GM12878 (cell line): ENCODE results near the gene RCOR2. TPM values are rescaled to one million over a fixed set of nuclear protein-coding genes. Genes with fewer than 3 reads are reported as not detected.
"Not testable (repeated sequence)": the region's sequence is repeated elsewhere in the genome, so short reads cannot be mapped to it uniquely, and the experiment has no call there.

Experiments
- ATAC-seq: fragments of 200-7000 bp; cut with Tn5 transposase; 3 replicates; pipeline ENCODE4 v1.9.1; 2020; ENCODE audit warnings: mild to moderate bottlenecking, moderate library complexity
- BruUV-seq: library from RNA; stranded (reverse); fragments of 400-500 nt; replicated peaks from 2 replicates; lab custom pipeline; 2021; lab: Mats Ljungman, UMichigan
- CTCF ChIA-PET: fragments of 300-600 bp; sonication (Branson Sonifier 250); formaldehyde crosslinking; extraction: SDS; loops from one replicate; lab custom pipeline; 2021; ENCODE audit warnings: inconsistent platforms; lab: Yijun Ruan, JAX
- POLR2A ChIA-PET: fragments of 350-600 bp; formaldehyde crosslinking; extraction: SDS; loops from one replicate; lab custom pipeline; 2021; ENCODE audit warnings: inconsistent platforms; lab: Charles Lee
- RAD21 ChIA-PET: fragments of 300-600 bp; sonication (Branson Sonifier 250); formaldehyde crosslinking; loops from one replicate; lab custom pipeline; 2023; ENCODE audit warnings: antibody characterized with exemption; ENCODE audit not compliant: unreplicated experiment; lab: Charles Lee
- SMC1A ChIA-PET: fragments of 300-600 bp; sonication (Branson Sonifier 250); formaldehyde crosslinking; loops from one replicate; lab custom pipeline; 2023; ENCODE audit not compliant: unreplicated experiment, uncharacterized antibody; lab: Charles Lee
- DNase-seq: peaks from one replicate; pipeline ENCODE4 v3.0.0-alpha.2; 2011; ENCODE audit warnings: low read depth, low spot score
- FAIRE-seq: peaks from 3 replicates; lab custom pipeline; 2011; peaks lifted over from hg19 to GRCh38; lab: Jason Lieb, UNC
- H2AFZ ChIP-seq: 2 replicates; pipeline ENCODE4 v1.6.0; 2011; ENCODE audit warnings: low read depth, low read length, control low read depth; ENCODE audit not compliant: control insufficient read depth
- H3K27ac ChIP-seq: 2 replicates; pipeline ENCODE4 v1.5.1; 2011; ENCODE audit warnings: control low read depth; ENCODE audit not compliant: control insufficient read depth, insufficient read depth
- H3K27me3 ChIP-seq, 2 experiments: replicated peaks in 1 of 2; 2 replicates each; pipeline versions ENCODE4 v1.6.0 to v1.6.1; 2011; ENCODE audit warnings: low read length in 1 of 2; ENCODE audit not compliant: control insufficient read depth in 2 of 2, insufficient read depth in 2 of 2
- H3K36me3 ChIP-seq, 2 experiments: 2 replicates each; pipeline ENCODE4 v1.5.1; 2011; ENCODE audit warnings: low read length in 1 of 2; ENCODE audit not compliant: control insufficient read depth in 2 of 2, insufficient read depth in 2 of 2
- H3K4me1 ChIP-seq: 2 replicates; pipeline ENCODE4 v1.6.1; 2011; ENCODE audit warnings: mild to moderate bottlenecking, low read length, moderate library complexity, mixed read lengths; ENCODE audit not compliant: control insufficient read depth, insufficient read depth
- H3K4me2 ChIP-seq: 2 replicates; pipeline ENCODE4 v1.6.0; 2011; ENCODE audit warnings: control low read depth; ENCODE audit not compliant: control insufficient read depth, insufficient read depth
- H3K4me3 ChIP-seq: fragments of 200-600 bp; sonication (generic); 2 replicates; pipeline ENCODE4 v1.5.1; 2016
- H3K79me2 ChIP-seq: 2 replicates; pipeline ENCODE4 v1.6.0; 2011; ENCODE audit warnings: low read length; ENCODE audit not compliant: control insufficient read depth, insufficient read depth
- H3K9ac ChIP-seq: 2 replicates; pipeline ENCODE4 v1.8.0; 2011; ENCODE audit warnings: low read length, control low read depth, mixed read lengths; ENCODE audit not compliant: control insufficient read depth, insufficient read depth
- H3K9me3 ChIP-seq: replicated peaks from 3 replicates; pipeline ENCODE4 v1.5.1; 2011; ENCODE audit warnings: mild to moderate bottlenecking, low read length; ENCODE audit not compliant: control insufficient read depth, insufficient read depth
- H4K20me1 ChIP-seq: 2 replicates; pipeline ENCODE4 v1.6.0; 2011; ENCODE audit not compliant: control insufficient read depth, insufficient read depth
- ATF7 ChIP-seq: fragments of 450-650 bp; IDR thresholded peaks from 2 replicates; pipeline ENCODE4 v1.6.1; 2016; ENCODE audit warnings: low read depth, mild to moderate bottlenecking
- CEBPB ChIP-seq, 2 experiments: fragments of 150-350 bp in 1 of 2; IDR thresholded peaks; 2 replicates each; pipeline ENCODE4 v1.6.1; 2012 to 2014; ENCODE audit warnings: low read depth in 2 of 2, low read length in 2 of 2, borderline replicate concordance in 1 of 2, inconsistent platforms in 1 of 2
- CHD4 ChIP-seq: fragments of 200-600 bp; sonication (generic); IDR thresholded peaks from 2 replicates; pipeline ENCODE4 v1.6.1; 2016; ENCODE audit warnings: mild to moderate bottlenecking
- RBBP5 ChIP-seq: fragments of 200-600 bp; sonication (generic); conservative IDR thresholded peaks from 2 replicates; pipeline ENCODE4 v1.6.1; 2016
- RCOR1 ChIP-seq: conservative IDR thresholded peaks from 2 replicates; pipeline ENCODE4 v1.6.1; 2012; ENCODE audit warnings: low read depth, low read length, improper control_type of control experiment
- TCF12 ChIP-seq: IDR thresholded peaks from 2 replicates; pipeline ENCODE4 v1.6.1; 2011; ENCODE audit warnings: low read depth, mild to moderate bottlenecking, low read length
- WGBS: methylation state at CpG from one replicate; pipeline ENCODE4 v1.1.6; 2016; ENCODE audit warnings: low lambda C conversion rate; ENCODE audit not compliant: insufficient replicate concordance, insufficient coverage; ENCODE audit errors: missing lambda C conversion rate; 5-methylcytosine and 5-hydroxymethylcytosine counted together
- in situ Hi-C: fragments of 300-500 bp; cut with MboI; formaldehyde crosslinking; loops from 9 replicates; pipeline ENCODE4 v1.14.3; 2018; ENCODE audit warnings: mixed read lengths
- intact Hi-C: fragments of 100-400 bp; cut with micrococcal nuclease; formaldehyde crosslinking; loops from one replicate; pipeline ENCODE4 v1.14.2; 2022; ENCODE audit not compliant: unreplicated experiment
- polyA plus RNA-seq, 11 experiments: library from polyadenylated mRNA; depleted of rRNA in 4 of 11; unstranded in 6 of 11; stranded (reverse) in 5 of 11; fragments of >200 nt; fragmentation: Nextera tagmentation in 4 of 11; fragmentation: Illumina TruSeq in 1 of 11; extraction: Ambion mirVana in 4 of 11; extraction: Trizol in 1 of 11; gene quantifications; 1 replicate in 1 of 11; 2 replicates in 10 of 11; pipeline versions ENCODE4 v1.2.1 to v1.2.3, GENCODE V29; 2011 to 2016; ENCODE audit warnings: inconsistent platforms in 2 of 11, missing spikeins in 2 of 11, low read depth in 1 of 11
- total RNA-seq, 4 experiments: library from RNA; depleted of rRNA in 3 of 4; stranded (reverse); fragments of >200 nt in 3 of 4; fragmentation: Illumina TruSeq in 1 of 4; extraction: Trizol in 1 of 4; gene quantifications; 2 replicates each; pipeline versions ENCODE4 v1.2.1 to v1.2.3, GENCODE V29; 2013 to 2021
- TF ChIP-seq, protein P1 (sequence below): IDR thresholded peaks from 2 replicates; pipeline ENCODE4 v1.6.1; 2012; ENCODE audit warnings: improper control_type of control experiment, low read depth, low read length; ENCODE audit not compliant: insufficient replicate concordance
- TF ChIP-seq, protein P2 (sequence below): fragments of 450-650 bp; IDR thresholded peaks from 2 replicates; pipeline ENCODE4 v1.6.1; 2017; ENCODE audit warnings: mild to moderate bottlenecking, low read depth, inconsistent platforms; ENCODE audit not compliant: poor library complexity, severe bottlenecking
- TF ChIP-seq, protein P3 (sequence below): fragments of 450-650 bp; conservative IDR thresholded peaks from 2 replicates; pipeline ENCODE4 v1.6.1; 2017; ENCODE audit warnings: mild to moderate bottlenecking, moderate library complexity

RCOR2 gene
- total and polyA plus RNA-seq, 10 of the 15 experiments (the other 5 are each of a cell fraction or from before 2014, with no cell fraction given) = 0.06 to 0.32 (median 0.17) TPM; not detected in 5

DNA sequence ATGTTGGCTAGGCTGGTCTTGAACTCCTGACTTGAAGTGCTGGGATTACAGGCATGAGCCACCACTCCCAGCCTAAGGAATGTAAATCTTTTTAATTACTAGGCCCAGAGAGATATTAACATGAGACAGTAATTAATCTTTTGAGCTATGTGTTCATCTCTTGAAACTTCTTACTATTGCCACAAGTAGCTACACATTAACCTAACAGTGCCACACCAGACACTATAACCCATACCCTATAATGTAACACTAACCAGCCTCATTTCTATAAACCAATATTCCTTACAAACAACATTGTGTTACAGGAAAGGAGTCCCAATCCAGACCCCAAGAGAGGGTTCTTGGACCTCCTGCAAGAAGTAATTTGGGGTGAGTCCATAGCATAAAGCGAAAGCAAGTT is 49.5 kb upstream of the RCOR2 start (continued):
- TF ChIP-seq CEBPB (IDR thresholded peaks at IDR 0.05; ENCODE audit: borderline replicate concordance in 1 of 2, low read depth in 2 of 2, low read length in 2 of 2) = no peak
- TF ChIP-seq, protein P1, sequence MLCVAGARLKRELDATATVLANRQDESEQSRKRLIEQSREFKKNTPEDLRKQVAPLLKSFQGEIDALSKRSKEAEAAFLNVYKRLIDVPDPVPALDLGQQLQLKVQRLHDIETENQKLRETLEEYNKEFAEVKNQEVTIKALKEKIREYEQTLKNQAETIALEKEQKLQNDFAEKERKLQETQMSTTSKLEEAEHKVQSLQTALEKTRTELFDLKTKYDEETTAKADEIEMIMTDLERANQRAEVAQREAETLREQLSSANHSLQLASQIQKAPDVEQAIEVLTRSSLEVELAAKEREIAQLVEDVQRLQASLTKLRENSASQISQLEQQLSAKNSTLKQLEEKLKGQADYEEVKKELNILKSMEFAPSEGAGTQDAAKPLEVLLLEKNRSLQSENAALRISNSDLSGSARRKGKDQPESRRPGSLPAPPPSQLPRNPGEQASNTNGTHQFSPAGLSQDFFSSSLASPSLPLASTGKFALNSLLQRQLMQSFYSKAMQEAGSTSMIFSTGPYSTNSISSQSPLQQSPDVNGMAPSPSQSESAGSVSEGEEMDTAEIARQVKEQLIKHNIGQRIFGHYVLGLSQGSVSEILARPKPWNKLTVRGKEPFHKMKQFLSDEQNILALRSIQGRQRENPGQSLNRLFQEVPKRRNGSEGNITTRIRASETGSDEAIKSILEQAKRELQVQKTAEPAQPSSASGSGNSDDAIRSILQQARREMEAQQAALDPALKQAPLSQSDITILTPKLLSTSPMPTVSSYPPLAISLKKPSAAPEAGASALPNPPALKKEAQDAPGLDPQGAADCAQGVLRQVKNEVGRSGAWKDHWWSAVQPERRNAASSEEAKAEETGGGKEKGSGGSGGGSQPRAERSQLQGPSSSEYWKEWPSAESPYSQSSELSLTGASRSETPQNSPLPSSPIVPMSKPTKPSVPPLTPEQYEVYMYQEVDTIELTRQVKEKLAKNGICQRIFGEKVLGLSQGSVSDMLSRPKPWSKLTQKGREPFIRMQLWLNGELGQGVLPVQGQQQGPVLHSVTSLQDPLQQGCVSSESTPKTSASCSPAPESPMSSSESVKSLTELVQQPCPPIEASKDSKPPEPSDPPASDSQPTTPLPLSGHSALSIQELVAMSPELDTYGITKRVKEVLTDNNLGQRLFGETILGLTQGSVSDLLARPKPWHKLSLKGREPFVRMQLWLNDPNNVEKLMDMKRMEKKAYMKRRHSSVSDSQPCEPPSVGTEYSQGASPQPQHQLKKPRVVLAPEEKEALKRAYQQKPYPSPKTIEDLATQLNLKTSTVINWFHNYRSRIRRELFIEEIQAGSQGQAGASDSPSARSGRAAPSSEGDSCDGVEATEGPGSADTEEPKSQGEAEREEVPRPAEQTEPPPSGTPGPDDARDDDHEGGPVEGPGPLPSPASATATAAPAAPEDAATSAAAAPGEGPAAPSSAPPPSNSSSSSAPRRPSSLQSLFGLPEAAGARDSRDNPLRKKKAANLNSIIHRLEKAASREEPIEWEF = no peak
- TF ChIP-seq, protein P2, sequence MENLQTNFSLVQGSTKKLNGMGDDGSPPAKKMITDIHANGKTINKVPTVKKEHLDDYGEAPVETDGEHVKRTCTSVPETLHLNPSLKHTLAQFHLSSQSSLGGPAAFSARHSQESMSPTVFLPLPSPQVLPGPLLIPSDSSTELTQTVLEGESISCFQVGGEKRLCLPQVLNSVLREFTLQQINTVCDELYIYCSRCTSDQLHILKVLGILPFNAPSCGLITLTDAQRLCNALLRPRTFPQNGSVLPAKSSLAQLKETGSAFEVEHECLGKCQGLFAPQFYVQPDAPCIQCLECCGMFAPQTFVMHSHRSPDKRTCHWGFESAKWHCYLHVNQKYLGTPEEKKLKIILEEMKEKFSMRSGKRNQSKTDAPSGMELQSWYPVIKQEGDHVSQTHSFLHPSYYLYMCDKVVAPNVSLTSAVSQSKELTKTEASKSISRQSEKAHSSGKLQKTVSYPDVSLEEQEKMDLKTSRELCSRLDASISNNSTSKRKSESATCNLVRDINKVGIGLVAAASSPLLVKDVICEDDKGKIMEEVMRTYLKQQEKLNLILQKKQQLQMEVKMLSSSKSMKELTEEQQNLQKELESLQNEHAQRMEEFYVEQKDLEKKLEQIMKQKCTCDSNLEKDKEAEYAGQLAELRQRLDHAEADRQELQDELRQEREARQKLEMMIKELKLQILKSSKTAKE = no peak
- TF ChIP-seq TCF12 = no peak
- no peak for TF ChIP-seq RCOR1
- TF ChIP-seq ATF7 = no peak
- TF ChIP-seq, protein P3, sequence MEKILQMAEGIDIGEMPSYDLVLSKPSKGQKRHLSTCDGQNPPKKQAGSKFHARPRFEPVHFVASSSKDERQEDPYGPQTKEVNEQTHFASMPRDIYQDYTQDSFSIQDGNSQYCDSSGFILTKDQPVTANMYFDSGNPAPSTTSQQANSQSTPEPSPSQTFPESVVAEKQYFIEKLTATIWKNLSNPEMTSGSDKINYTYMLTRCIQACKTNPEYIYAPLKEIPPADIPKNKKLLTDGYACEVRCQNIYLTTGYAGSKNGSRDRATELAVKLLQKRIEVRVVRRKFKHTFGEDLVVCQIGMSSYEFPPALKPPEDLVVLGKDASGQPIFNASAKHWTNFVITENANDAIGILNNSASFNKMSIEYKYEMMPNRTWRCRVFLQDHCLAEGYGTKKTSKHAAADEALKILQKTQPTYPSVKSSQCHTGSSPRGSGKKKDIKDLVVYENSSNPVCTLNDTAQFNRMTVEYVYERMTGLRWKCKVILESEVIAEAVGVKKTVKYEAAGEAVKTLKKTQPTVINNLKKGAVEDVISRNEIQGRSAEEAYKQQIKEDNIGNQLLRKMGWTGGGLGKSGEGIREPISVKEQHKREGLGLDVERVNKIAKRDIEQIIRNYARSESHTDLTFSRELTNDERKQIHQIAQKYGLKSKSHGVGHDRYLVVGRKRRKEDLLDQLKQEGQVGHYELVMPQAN = no peak
- TF ChIP-seq CHD4 = no peak
- no peak for TF ChIP-seq RBBP5

DNA sequence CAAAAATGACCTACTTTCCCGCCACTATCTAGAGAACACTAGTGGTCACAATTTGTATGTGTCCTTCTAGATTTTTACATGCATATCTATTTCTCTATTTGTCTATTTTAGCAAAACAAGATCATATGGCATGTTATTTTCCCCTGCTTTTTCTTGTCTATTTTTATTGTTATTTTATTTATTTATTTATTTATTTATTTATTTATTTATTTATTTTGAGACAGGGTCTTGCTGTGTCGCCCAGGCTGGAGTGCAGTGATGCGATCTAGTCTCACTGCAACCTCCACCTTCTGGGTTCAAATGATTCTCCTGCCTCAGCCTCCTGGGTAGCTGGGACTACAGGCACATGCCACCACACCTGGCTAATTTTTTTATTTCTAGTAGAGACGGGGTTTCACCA is 46.9 kb upstream of the RCOR2 start:
- BruUV-seq, H3K9me3 ChIP-seq, H2AFZ ChIP-seq, DNase-seq, H3K27me3 ChIP-seq, ATAC-seq, H3K4me2 ChIP-seq, RAD21 ChIA-PET, H3K9ac ChIP-seq, H3K79me2 ChIP-seq, in situ Hi-C loops, H3K4me3 ChIP-seq, H3K36me3 ChIP-seq, H4K20me1 ChIP-seq, POLR2A ChIA-PET, FAIRE-seq, H3K27ac ChIP-seq, SMC1A ChIA-PET, intact Hi-C loops: not testable (repeated sequence)
- CTCF ChIA-PET = interaction anchor here (0.5 to 2.0 kb wide), 3 partner anchors 18 to 1268 kb away, joined by 3 to 6 read pairs (median 3); no protein-coding TSS in a partner anchor
- peaks cover 15% of the 10 kb centered on the region for H3K4me1 ChIP-seq
- WGBS = 85% methylated on average over 4 of the region's 4 CpGs
